ENCODE measurements around the gene GRID1. TPM values are rescaled to one million over a fixed set of nuclear protein-coding genes. Genes with fewer than 3 reads are reported as not detected.

GRID1 gene
- total and polyA plus RNA-seq, 9 of the 15 experiments (the other 6 are each of a cell fraction or from before 2014, with no cell fraction given) = 0.01 to 7.2 (median 1.2) TPM

GRCh38 chr10:86339226-86339865 is 27.2 kb downstream of the GRID1 start (continued):
- TF ChIP-seq MGA (IDR thresholded peaks at IDR 0.05) (no peak), EHMT2 (IDR thresholded peaks at IDR 0.05) (no peak), SNRNP70 (optimal IDR thresholded peaks at IDR 0.05; ENCODE audit: low read depth, low read length) (no peak)
